Stomach (tissue), 4 donors: ENCODE measurements around the gene THOC6.

Experiments
- CTCF ChIP-seq, 7 experiments: fragments of 450-650 bp in 4 of 7; fragments of 200-600 bp in 3 of 7; sonication (generic) in 3 of 7; IDR thresholded peaks; one replicate each; pipeline ENCODE4 v1.5.1; 2016 to 2019; ENCODE audit warnings: antibody characterized with exemption in 7 of 7, control low read depth in 2 of 7, mild to moderate bottlenecking in 1 of 7
- EP300 ChIP-seq: sonication (generic); formaldehyde crosslinking; IDR thresholded peaks from one replicate; pipeline ENCODE4 v1.6.1; 2017; ENCODE audit warnings: antibody characterized with exemption
- POLR2AphosphoS5 ChIP-seq, 3 donors: sonication (generic); formaldehyde crosslinking; IDR thresholded peaks; one replicate each; pipeline ENCODE4 v1.6.1; 2016; ENCODE audit warnings: antibody characterized with exemption in 3 of 3

DNA sequence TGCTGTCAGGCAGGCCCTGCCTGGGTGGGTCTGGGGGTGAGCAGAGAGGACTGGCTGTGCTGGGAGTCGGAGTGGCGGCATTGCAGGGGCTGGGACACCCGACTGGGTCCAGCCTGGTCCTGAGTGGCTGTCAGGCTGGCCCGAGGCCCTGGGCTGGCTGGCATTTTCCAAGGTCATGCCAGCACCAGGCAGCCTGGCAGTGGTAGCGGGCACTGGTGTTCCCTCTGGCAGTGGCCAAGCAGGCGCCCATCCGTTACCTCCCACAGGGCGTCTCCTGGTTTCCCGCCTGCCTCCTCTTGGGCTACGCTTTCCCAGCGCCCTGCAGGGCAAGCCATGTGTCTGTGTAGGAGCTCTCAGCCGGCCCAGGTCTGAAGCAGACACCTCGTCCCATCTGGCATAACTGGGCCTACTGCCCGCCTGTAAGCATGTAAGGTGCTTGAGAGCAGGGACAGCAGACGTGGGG lies 37.9 kb upstream of the THOC6 start:
- TF ChIP-seq CTCF (IDR thresholded peaks at IDR 0.05) (no peak), EP300 (no peak), POLR2AphosphoS5 (IDR thresholded peaks at IDR 0.05) (no peak)
